CD4-positive, alpha-beta T cell (primary cell): ENCODE measurements around the gene STIM2. TPM values are rescaled to one million over a fixed set of nuclear protein-coding genes. Genes with fewer than 3 reads are reported as not detected.

Experiments used
- ATAC-seq: fragments of 200-7000 bp; cut with Tn5 transposase; one replicate; pipeline ENCODE4 v1.10.0; 2022; ENCODE audit warnings: mild to moderate bottlenecking; ENCODE audit not compliant: poor library complexity
- CTCF ChIA-PET: fragments of 350-600 bp; sonication (Branson Sonifier 250); formaldehyde crosslinking; loops from one replicate; lab custom pipeline; 2021; ENCODE audit warnings: antibody characterized with exemption, inconsistent platforms; lab: Charles Lee
- POLR2A ChIA-PET: fragments of 350-600 bp; sonication (Branson Sonifier 250); formaldehyde crosslinking; loops from one replicate; lab custom pipeline; 2021; ENCODE audit warnings: antibody characterized with exemption, inconsistent platforms; lab: Charles Lee
- DNase-seq, 14 experiments: peaks; one replicate each; pipeline ENCODE4 v3.0.0-alpha.2; 2013 to 2020; ENCODE audit warnings: mixed read lengths in 2 of 14
- H3K27ac ChIP-seq, 2 donors: one replicate each; pipeline versions ENCODE4 v1.5.1 to v1.7.0; 2013; ENCODE audit warnings: low read length in 2 of 2, low read depth in 1 of 2, mild to moderate bottlenecking in 1 of 2
- H3K27me3 ChIP-seq, 2 experiments: 1 replicate in 1 of 2; 2 replicates in 1 of 2; pipeline versions ENCODE4 v1.6.1 to v1.7.0; 2013; ENCODE audit warnings: low read length in 2 of 2, control low read depth in 1 of 2, mild to moderate bottlenecking in 1 of 2, moderate library complexity in 1 of 2; ENCODE audit not compliant: insufficient read depth in 2 of 2, control insufficient read depth in 1 of 2
- H3K36me3 ChIP-seq: one replicate; pipeline ENCODE4 v1.6.1; 2013; ENCODE audit warnings: low read length, control low read depth; ENCODE audit not compliant: insufficient read depth
- H3K4me1 ChIP-seq: one replicate; pipeline ENCODE4 v1.6.1; 2013; ENCODE audit warnings: low read length, control low read depth; ENCODE audit not compliant: insufficient read depth
- H3K4me3 ChIP-seq: one replicate; pipeline ENCODE4 v1.5.1; 2013; ENCODE audit warnings: mild to moderate bottlenecking, low read length, moderate library complexity
- H3K9me3 ChIP-seq, 2 experiments: 1 replicate in 1 of 2; 2 replicates in 1 of 2; pipeline versions ENCODE4 v1.6.1 to v1.7.0; 2013; ENCODE audit warnings: low read length in 2 of 2, mild to moderate bottlenecking in 2 of 2, control low read depth in 1 of 2, moderate library complexity in 1 of 2; ENCODE audit not compliant: control insufficient read depth in 1 of 2, insufficient read depth in 1 of 2
- H3K27ac Mint-ChIP-seq: one replicate; pipeline ENCODE4 v1.8.0; 2020; ENCODE audit warnings: mixed read lengths
- H3K27me3 Mint-ChIP-seq: one replicate; pipeline ENCODE4 v1.8.0; 2021; ENCODE audit warnings: mixed read lengths
- H3K36me3 Mint-ChIP-seq: one replicate; pipeline ENCODE4 v1.8.0; 2021; ENCODE audit warnings: low read depth, mixed read lengths
- H3K4me1 Mint-ChIP-seq: one replicate; pipeline ENCODE4 v1.8.0; 2021; ENCODE audit warnings: low read depth, mixed read lengths
- H3K4me3 Mint-ChIP-seq: one replicate; pipeline ENCODE4 v1.8.0; 2020; ENCODE audit warnings: mild to moderate bottlenecking, mixed read lengths
- H3K9me3 Mint-ChIP-seq: one replicate; pipeline ENCODE4 v1.8.0; 2020; ENCODE audit warnings: mixed read lengths
- intact Hi-C, 2 experiments: fragments of 100-400 bp; cut with DNase I in 1 of 2; cut with micrococcal nuclease in 1 of 2; formaldehyde crosslinking; loops; one replicate each; pipeline versions ENCODE4 v1.15.1 to v1.9.0; 2023 to 2025; cut with DNase I, micrococcal nuclease
- total RNA-seq, 174 experiments: library from RNA in 2 of 174; stranded (reverse) in 2 of 174; gene quantifications; one replicate each; pipeline ENCODE4 v1.2.3 and lab custom pipeline; 2021 to 2026
- TF ChIP-seq, protein P1 (sequence below): fragments of 200-600 bp; IDR thresholded peaks from one replicate; pipeline ENCODE4 v1.8.0; 2022; ENCODE audit warnings: antibody characterized with exemption, mild to moderate bottlenecking

STIM2 gene
- total RNA-seq, 2 experiments from 2014 or later = 53.7 to 54.9 TPM

DNA sequence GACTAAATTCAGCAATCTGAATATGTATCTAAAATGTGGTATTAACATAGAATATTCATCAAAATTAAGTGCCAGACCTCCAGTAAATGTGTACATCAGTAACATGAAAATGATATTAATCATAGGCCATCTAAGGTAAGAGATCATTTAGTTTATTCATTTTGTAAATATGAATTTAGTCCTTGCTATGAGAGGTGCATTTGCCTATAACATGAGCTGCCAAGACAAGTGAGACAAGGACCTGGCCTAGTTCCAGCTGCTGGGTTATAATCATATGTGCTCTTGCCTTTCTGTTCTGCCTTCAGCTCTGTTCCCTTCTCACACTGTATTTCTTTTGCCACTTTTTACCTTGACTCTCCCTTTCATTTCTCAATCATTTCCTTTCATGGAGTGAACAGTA lies 160.0 kb downstream of the STIM2 start:
- Mint-ChIP-seq H3K27me3 (no peaks in the 10 kb centered on the region), H3K4me1 (peaks cover 13% of the 10 kb centered on the region), H3K36me3 (peaks cover 89% of the 10 kb centered on the region), H3K4me3 (no peak overlapping the region), H3K27ac (no peak overlapping the region), H3K9me3 (no peaks in the 10 kb centered on the region)
- CTCF ChIA-PET = interaction anchor here (1.0 kb wide), 1 partner anchor 11 kb away, joined by 3 read pairs; no protein-coding TSS in a partner anchor
- POLR2A ChIA-PET = no interaction called here
- Histone ChIP-seq H3K36me3 (peaks cover 71% of the 10 kb centered on the region), H3K4me1 (peaks cover 4% of the 10 kb centered on the region), H3K27me3 (no peaks in the 10 kb centered on the region), H3K27ac (no peak overlapping the region), H3K9me3 (no peaks in the 10 kb centered on the region), H3K4me3 (no peak overlapping the region)
- intact Hi-C loops = no loop called here
- TF ChIP-seq, protein P1, sequence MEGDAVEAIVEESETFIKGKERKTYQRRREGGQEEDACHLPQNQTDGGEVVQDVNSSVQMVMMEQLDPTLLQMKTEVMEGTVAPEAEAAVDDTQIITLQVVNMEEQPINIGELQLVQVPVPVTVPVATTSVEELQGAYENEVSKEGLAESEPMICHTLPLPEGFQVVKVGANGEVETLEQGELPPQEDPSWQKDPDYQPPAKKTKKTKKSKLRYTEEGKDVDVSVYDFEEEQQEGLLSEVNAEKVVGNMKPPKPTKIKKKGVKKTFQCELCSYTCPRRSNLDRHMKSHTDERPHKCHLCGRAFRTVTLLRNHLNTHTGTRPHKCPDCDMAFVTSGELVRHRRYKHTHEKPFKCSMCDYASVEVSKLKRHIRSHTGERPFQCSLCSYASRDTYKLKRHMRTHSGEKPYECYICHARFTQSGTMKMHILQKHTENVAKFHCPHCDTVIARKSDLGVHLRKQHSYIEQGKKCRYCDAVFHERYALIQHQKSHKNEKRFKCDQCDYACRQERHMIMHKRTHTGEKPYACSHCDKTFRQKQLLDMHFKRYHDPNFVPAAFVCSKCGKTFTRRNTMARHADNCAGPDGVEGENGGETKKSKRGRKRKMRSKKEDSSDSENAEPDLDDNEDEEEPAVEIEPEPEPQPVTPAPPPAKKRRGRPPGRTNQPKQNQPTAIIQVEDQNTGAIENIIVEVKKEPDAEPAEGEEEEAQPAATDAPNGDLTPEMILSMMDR = no peak
- ATAC-seq (no peak), DNase-seq (no peak)

DNA sequence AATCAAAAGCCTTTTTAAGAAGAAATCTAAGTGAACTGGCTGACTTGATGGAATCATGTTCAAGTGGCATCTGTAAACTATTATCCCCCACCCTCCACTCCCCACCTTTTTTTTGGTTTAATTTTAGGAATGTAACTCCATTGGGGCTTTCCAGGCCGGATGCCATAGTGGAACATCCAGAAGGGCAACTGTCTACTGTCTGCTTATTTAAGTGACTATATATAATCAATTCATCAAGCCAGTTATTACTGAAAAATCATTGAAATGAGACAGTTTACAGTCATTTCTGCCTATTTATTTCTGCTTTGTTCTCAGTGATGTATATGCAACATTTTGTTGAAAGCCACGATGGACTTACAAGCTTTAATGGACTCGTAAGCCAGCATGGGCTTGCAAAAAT lies 162.3 kb downstream of the STIM2 start:
- H3K4me1 Mint-ChIP-seq = peaks cover 6% of the 10 kb centered on the region
- H3K4me3 Mint-ChIP-seq = no peak overlapping the region
- peaks cover 56% of the 10 kb centered on the region for H3K36me3 ChIP-seq
- ATAC-seq (no peak), DNase-seq (no peak)
- H3K4me1 ChIP-seq = peaks cover 3% of the 10 kb centered on the region
- H3K4me3 ChIP-seq = no peak overlapping the region
- H3K27me3 ChIP-seq = no peaks in the 10 kb centered on the region
- no peaks in the 10 kb centered on the region for H3K27me3 Mint-ChIP-seq
- H3K9me3 Mint-ChIP-seq = no peaks in the 10 kb centered on the region
- H3K36me3 Mint-ChIP-seq = peaks cover 68% of the 10 kb centered on the region
- no peak overlapping the region for H3K27ac Mint-ChIP-seq
- H3K27ac ChIP-seq = no peak overlapping the region
- no peaks in the 10 kb centered on the region for H3K9me3 ChIP-seq
- CTCF ChIA-PET = no interaction called here
- intact Hi-C loops = no loop called here
- TF ChIP-seq, protein P1 = no peak
- POLR2A ChIA-PET = no interaction called here

GRCh38 chr4:27023366-27023765 lies 162.7 kb downstream of the STIM2 start:
- no peak overlapping the region for H3K4me3 Mint-ChIP-seq
- Histone ChIP-seq H3K27me3 (no peaks in the 10 kb centered on the region), H3K27ac (no peak overlapping the region), H3K36me3 (peaks cover 52% of the 10 kb centered on the region), H3K4me3 (no peak overlapping the region), H3K4me1 (no peaks in the 10 kb centered on the region), H3K9me3 (no peaks in the 10 kb centered on the region)
- ChIA-PET POLR2A (no interaction called here), CTCF (interaction anchor here (0.7 kb wide), 1 partner anchor 677 kb away, joined by 3 read pairs; no protein-coding TSS in a partner anchor)
- H3K4me1 Mint-ChIP-seq = peaks cover 2% of the 10 kb centered on the region
- H3K36me3 Mint-ChIP-seq = peaks cover 63% of the 10 kb centered on the region
- no peaks in the 10 kb centered on the region for H3K27me3 Mint-ChIP-seq
- ATAC-seq (no peak), DNase-seq (no peak)
- H3K9me3 Mint-ChIP-seq = no peaks in the 10 kb centered on the region
- H3K27ac Mint-ChIP-seq = no peak overlapping the region
- TF ChIP-seq, protein P1 = no peak
- intact Hi-C loops = no loop called here
